RCC 7860 (cell line): ENCODE measurements around the gene NOL4L.
"Not testable (repeated sequence)": the region's sequence is repeated elsewhere in the genome, so short reads cannot be mapped to it uniquely, and the experiment has no call there.

Source experiments
- DNase-seq: peaks from one replicate; pipeline ENCODE4 v3.0.0-alpha.2; 2015; ENCODE audit warnings: low spot score
- FAIRE-seq: peaks from 2 replicates; lab custom pipeline; 2012; peaks lifted over from hg19 to GRCh38; lab: Jason Lieb, UNC

Gene NOL4L

DNA sequence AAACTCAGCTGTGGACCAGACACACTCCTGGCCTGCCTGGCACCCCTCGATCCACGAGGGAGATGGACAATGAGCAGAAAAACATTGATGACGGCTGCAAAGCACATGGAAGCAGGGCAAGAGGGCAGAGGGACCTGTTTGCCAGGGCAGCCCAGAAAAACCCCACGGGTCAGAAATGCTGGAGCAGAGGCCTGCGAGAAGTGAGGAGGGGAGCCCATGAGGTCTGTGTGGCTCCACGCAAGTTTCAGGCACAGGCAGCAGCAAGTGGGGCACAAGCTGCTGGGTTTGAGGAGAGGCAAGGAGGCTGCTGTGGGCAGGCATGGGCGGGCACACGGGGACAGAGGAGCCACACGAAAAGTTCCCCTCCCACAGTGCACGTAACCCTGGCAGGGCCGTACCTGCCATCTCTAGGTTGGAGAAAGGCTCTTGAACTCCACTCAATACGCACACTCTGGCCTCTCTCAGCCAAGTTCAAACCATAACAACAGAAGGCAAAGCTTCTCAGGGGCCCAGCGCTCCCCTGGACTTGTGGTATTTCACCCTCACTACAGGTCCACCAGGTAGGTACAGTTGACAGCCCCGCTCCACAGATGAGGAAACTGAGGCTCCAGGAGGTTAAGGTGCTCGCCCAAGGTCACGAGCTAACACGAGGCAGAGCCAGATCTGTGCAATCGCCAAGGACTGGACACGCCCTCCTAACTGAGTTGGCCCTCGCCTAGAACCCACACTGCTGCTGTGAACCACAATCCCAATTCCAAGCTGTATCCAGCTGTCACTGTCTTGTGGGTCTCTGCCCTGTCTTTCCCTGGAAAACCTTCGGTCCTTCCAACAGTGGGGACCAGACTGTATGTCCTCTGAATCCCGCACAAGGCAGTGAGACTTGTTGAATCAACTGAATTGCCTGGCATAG is 108.2 kb downstream of the NOL4L start:
- FAIRE-seq, result no peak

GRCh38 chr20:32474967-32475811 is 109.9 kb downstream of the NOL4L start:
- DNase-seq, result peak; percentile 95
- FAIRE-seq, result peak; percentile 87

More for the DNA sequence above, 108.2 kb downstream of the NOL4L start:
- DNase-seq, result no peak

DNA sequence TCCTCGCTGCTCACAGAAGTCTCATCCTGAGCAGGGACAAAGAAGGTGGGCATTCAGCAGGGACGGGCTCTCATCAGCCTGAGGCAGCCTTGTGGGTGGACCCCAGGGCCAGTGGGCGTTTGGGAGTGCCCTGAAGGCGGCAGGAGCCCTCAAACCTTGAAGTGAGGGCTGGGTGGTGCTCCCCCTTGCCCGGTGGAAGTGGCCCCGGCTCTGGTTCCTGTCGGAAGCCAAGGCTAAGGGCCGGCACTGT is 110.5 kb downstream of the NOL4L start:
- FAIRE-seq, result no peak
- no peak for DNase-seq

DNA sequence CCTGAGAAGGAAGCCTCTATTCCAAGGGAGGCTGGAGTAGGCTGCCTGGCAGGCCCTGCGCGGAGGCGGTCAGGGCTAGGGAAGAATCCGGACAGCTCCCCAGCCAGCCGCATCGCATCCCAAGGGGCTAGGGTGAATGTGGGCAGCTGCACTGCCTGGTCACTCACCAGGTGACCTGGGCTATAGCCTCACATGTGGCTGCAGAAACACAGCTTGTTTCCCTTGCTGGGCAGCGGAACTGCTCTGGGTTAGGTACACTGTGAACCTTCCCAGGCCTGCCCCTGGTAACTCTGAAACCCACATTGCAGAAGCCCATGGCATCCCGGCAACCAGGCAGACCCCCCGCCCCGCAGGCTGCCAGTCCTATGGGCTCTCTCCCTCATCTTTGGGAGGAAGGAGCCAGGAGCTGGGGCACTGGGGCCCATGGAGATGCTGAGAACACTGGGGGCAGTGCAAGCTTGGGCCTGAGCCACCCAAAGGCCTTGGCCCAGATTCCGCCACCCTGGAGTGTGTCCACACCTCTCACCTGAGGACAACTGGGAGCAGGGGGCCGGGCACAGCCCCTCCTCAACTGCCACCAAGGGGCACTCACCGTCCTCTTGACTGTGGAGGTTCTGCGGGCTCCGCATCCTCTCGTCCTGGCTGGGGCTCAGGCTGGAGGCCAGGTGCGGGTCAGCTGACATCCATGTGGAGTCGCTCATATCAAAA is 111.0 kb downstream of the NOL4L start:
- no peak for FAIRE-seq
- no peak for DNase-seq

GRCh38 chr20:32473231-32474008 is 111.7 kb downstream of the NOL4L start:
- no peak for FAIRE-seq
- DNase-seq, result no peak

GRCh38 chr20:32472581-32473207 is 112.4 kb downstream of the NOL4L start:
- no peak for FAIRE-seq
- no peak for DNase-seq

GRCh38 chr20:32470940-32471339 is 114.2 kb downstream of the NOL4L start:
- FAIRE-seq (no peak), DNase-seq (no peak)

DNA sequence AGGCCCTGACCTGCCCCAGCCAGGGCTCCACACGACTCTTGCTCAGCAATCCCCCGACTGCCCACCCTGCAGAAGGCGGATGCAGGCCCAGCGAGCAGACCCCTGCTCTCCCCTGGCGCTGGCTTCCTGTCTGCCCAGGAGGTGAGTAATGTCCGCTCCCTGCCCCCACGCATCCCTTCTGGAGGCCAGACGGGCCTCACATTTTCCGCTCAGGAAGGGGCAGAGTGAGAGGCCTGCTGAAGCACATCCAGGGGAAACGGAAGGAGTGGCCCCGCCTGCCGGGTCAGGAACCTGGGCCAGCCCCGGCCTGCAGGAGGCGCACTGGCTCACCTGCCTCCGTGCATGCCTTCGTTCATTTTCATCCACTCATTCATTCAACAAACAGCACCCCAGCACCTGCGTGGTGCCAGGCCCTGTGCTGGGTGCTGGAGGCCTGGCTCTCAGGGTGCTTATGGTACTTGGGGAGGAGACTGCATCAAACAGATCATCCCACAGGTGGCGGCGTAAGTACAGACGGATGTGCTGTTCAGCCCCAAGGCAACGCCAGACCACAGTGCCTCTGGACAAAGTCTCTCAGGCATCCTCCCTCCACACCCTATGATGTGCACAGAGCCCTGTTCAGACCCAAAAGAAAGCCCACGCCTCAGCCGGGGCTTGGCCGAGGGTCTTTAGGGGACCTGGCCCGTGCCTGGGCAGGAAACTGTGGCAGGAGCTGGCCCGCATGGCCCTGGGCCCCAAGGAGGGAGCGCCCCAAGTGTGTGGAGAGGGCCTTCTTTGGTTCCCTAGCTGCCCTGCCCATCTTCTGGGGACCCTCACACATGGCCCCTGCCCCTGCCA is 114.9 kb downstream of the NOL4L start:
- FAIRE-seq (no peak), DNase-seq (peak; percentile 80)

- no peak for DNase-seq
- no peak for FAIRE-seq
These were observed 116.3 kb downstream of the NOL4L start for GRCh38 chr20:32468860-32469259.

DNA sequence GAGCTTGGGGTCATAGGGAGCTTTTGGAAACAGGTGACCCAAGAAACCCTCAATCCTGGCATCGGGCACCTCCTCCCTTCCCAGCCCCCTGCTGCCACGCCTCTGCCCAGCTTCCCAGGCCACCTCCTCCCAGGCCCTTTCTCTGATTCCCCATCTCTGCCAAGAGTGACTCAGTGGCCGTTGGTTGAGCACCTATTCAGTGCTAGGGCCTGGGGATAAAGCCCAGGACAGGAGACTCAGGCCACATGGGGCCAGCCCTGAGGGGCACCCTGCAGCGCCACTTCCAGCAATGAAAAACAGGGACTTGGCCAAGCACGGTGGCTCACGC is 116.9 kb downstream of the NOL4L start:
- FAIRE-seq, result no peak
- no peak for DNase-seq

GRCh38 chr20:32467506-32468312 is 117.4 kb downstream of the NOL4L start:
- no peak for DNase-seq
- FAIRE-seq, result no peak

DNA sequence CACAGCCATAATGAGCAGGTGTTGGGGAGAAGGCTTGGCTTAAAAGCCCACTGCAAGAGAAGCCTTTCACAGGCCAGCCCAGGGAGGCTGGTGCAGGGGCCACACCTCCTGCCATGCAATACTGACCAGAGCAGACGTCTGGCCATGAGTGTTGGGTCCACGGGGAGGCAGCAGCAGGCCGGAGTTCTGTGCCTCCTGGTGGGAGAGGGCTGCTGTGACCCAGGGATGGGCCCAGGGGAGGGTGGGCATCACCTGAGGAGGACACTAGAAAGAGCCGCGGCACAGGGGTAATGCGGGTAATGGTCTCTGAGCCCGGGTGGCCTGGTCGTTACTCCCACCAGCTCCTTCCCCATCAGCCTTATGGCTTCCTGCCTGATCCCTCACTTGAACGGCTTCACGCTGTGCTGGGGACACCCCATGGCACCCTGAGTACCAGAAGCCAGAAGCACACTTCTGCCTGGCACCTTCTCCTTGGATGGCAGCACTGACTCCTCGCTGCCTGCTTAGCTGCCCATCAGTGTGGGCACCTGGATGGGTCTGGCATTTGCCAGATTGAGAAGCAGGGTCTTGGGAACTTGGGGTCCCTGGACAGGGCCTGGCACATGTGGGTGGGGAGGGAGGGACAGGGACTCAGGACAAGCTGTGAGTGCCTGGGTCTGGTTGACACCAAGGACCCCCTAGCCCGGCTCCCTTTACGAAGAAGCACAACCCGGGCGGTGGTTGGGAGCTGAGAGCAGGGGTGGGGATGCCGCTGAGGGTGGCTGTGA is 118.2 kb downstream of the NOL4L start:
- FAIRE-seq, result no peak

DNA sequence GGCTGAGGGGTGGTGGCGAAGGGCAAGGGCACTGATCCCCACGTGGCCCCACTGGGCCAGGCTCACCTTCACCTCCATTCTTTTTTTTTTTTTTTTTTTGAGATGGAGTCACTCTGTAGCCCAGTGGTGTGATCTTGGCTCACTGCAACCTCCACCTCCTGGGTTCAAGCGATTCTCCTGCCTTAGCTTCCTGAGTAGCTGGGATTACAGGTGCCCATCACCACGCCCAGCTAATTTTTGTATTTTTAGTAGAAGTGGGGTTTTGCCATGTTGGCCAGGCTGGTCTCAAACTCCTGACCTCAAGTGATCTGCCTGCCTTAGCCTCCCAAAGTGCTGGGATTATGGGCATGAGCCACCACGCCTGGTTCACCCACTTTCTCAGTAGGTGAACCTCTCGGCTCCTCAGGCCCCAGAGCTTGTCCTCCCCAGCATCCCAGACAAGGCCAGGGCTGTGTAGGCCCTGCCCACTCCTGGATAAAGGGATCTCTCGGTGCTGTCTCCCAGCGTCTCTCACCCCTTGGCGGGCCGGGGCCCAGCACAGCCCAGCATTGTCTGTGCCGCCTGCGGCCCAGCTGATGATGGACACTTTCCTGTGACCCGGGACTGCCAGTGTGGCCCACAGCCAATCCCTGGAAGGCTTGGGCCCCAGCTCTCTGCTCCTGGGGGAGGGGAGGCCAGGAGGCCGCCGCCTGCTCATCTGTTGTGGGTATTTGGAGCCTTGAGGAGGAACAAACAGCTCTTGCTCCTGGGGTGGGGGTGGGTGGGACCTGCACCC is 119.0 kb downstream of the NOL4L start:
- FAIRE-seq, DNase-seq: not testable (repeated sequence)

More for the DNA sequence above, 118.2 kb downstream of the NOL4L start:
- DNase-seq, result no peak

DNA sequence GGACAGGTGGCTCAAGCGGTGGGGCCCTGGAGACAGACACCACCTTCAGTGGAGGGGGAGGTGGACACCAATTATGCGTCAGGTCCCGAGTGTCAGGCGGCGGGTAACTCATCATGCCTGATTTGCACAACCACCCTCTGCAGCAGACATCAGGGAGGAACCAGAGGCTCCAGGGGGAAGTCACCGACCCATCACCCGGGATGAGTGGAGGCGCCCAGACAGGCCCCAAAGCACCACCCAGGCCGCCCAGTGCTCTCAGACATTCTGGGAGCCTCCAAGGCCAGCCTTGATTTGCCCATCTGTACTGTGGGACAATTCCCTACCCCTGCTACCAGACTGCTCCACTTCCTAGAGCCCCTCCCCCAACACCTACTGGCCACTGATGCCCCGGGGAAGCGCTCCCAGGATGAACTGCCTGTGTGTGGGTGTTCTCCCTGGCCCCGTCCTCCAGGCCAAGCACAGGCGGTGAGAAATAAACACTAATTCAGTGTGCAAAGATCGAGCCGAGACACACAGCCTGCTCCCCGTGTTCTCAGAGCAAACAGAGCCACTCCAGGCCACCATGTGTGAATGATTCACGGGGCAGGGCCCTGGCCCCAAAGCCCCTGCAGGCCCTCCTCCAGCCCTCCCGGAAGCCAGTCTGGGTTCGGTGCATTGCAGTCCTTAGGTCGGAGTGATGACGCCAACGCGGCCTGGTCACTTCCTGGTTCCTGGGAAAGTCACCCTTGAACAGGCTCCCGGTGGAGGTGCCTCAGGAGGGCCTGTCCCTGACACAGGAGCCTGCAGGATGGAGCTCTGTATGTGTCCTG is 119.8 kb downstream of the NOL4L start:
- FAIRE-seq, result no peak

GRCh38 chr20:32464401-32465091 is 120.6 kb downstream of the NOL4L start:
- no peak for DNase-seq
- no peak for FAIRE-seq

More for the DNA sequence above, 119.8 kb downstream of the NOL4L start:
- peak; percentile 64 for DNase-seq
